Measurements from ENCODE around the gene MC1R. TPM values are rescaled to one million over a fixed set of nuclear protein-coding genes. Genes with fewer than 3 reads are reported as not detected.

Gene MC1R
- polyA plus RNA-seq, 3 donors: 0.21 to 3.9 TPM; not detected in 1

DNA sequence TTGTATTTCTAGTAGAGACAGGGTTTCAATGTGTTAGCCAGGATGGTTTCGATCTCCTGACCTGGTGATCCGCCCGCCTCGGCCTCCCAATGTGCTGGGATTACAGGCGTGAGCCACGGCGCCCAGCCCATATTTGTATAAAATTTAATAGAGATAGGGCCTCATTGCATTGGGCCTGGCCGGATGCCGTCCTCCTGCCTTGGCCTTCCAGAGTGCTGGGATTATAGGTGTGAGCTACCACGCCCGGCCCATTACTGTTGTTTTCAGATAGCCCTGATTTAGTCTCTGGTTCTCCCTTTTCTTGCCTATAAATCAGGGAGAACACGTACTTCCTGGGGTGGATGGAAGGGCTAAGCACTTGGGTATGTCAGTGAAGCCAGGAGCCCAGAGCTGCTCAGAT lies 33.4 kb downstream of the MC1R start:
- Histone ChIP-seq H3K79me2 (ENCODE audit: insufficient read depth, low read length) (peaks cover 14% of the 10 kb centered on the region), H3K36me3 (replicated peaks in 1 of 2; ENCODE audit: control insufficient read depth in 1 of 2, insufficient read depth in 2 of 2, low read length in 2 of 2) (peaks cover 0 to 8% of the 10 kb centered on the region in 2 donors), H3K4me2 (replicated peaks; ENCODE audit: extremely low read depth, low read length, poor library complexity, severe bottlenecking) (no peak overlapping the region), H3K27ac (ENCODE audit: low read depth in 1 of 2, low read length in 2 of 2) (no peak overlapping the region), H3K4me1 (ENCODE audit: control insufficient read depth in 1 of 2, insufficient read depth in 2 of 2, low read length in 2 of 2) (peaks cover 53 to 64% of the 10 kb centered on the region in 2 donors), H3K9me3 (replicated peaks in 1 of 2; ENCODE audit: control insufficient read depth in 1 of 2, insufficient read depth in 1 of 2, low read length in 2 of 2) (peaks cover 0 to 5% of the 10 kb centered on the region in 2 donors), H4K20me1 (ENCODE audit: insufficient read depth, low read length) (peaks cover 25% of the 10 kb centered on the region), H3K4me3 (replicated peaks in 1 of 3; ENCODE audit: low read depth in 2 of 3, low read length in 3 of 3) (no peak overlapping the region), H3K27me3 (ENCODE audit: control insufficient read depth in 2 of 2, insufficient read depth in 2 of 2, low read length in 2 of 2) (peaks cover 7 to 16% of the 10 kb centered on the region in 2 donors), H3K9ac (ENCODE audit: insufficient read depth, low read length, poor library complexity, severe bottlenecking) (no peak overlapping the region), H2AFZ (ENCODE audit: insufficient read depth, low read depth, low read length, poor library complexity, severe bottlenecking) (no peak overlapping the region)
- TF ChIP-seq CTCF (IDR thresholded peaks at IDR 0.05): no peak
- peaks cover 24 to 46% of the 10 kb centered on the region in 2 donors for H3K36me3 Mint-ChIP-seq
- H3K27ac Mint-ChIP-seq: no peak overlapping the region
- H3K9me3 Mint-ChIP-seq: peaks cover 0 to 14% (median 2%) of the 10 kb centered on the region in 7 donors
- intact Hi-C loops (cut with micrococcal nuclease): no loop called here
- H3K4me3 Mint-ChIP-seq: no peak overlapping the region
- no peak for DNase-seq
- 100% methylated on average over 3 of the region's 12 CpGs for WGBS (ENCODE audit: insufficient coverage)
- peaks cover 14 to 31% (median 30%) of the 10 kb centered on the region in 3 donors for H3K27me3 Mint-ChIP-seq (ENCODE audit: low read depth in 3 of 3)
- peaks cover 64% of the 10 kb centered on the region for H3K4me1 Mint-ChIP-seq

DNA sequence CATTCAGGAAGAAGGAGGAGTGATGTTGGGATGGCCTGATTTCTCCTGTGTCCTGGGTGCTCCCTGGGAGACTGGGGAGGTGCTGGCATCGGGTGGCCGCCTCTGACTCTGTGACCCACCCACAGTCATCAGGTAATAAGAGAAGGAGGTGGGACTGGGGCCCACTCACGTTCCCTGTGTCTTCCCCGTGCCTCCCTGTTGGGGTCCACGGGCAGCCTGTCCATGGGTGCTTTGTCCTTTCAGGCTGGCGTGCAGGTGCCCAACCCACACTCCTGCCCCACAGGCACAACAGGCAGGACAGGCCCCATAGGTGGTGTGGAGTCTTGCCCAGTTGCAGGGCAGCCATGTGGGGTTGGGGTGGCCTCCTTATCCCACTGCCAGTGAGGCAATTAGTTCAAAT lies 33.9 kb downstream of the MC1R start:
- H3K4me3 Mint-ChIP-seq: no peak overlapping the region
- Histone ChIP-seq H3K4me1 (ENCODE audit: control insufficient read depth in 1 of 2, insufficient read depth in 2 of 2, low read length in 2 of 2) (peaks cover 57 to 67% of the 10 kb centered on the region in 2 donors), H2AFZ (ENCODE audit: insufficient read depth, low read depth, low read length, poor library complexity, severe bottlenecking) (no peak overlapping the region), H3K4me2 (replicated peaks; ENCODE audit: extremely low read depth, low read length, poor library complexity, severe bottlenecking) (no peak overlapping the region), H3K36me3 (replicated peaks in 1 of 2; ENCODE audit: control insufficient read depth in 1 of 2, insufficient read depth in 2 of 2, low read length in 2 of 2) (peaks cover 0 to 8% of the 10 kb centered on the region in 2 donors), H3K9me3 (replicated peaks in 1 of 2; ENCODE audit: control insufficient read depth in 1 of 2, insufficient read depth in 1 of 2, low read length in 2 of 2) (peaks cover 0 to 3% of the 10 kb centered on the region in 2 donors), H4K20me1 (ENCODE audit: insufficient read depth, low read length) (peaks cover 25% of the 10 kb centered on the region), H3K27ac (ENCODE audit: low read depth in 1 of 2, low read length in 2 of 2) (no peak overlapping the region), H3K79me2 (ENCODE audit: insufficient read depth, low read length) (peaks cover 18% of the 10 kb centered on the region), H3K9ac (ENCODE audit: insufficient read depth, low read length, poor library complexity, severe bottlenecking) (no peak overlapping the region), H3K4me3 (replicated peaks in 1 of 3; ENCODE audit: low read depth in 2 of 3, low read length in 3 of 3) (no peak overlapping the region), H3K27me3 (ENCODE audit: control insufficient read depth in 2 of 2, insufficient read depth in 2 of 2, low read length in 2 of 2) (peaks cover 3 to 11% of the 10 kb centered on the region in 2 donors)
- DNase-seq: no peak
- intact Hi-C loops (cut with micrococcal nuclease): no loop called here
- H3K36me3 Mint-ChIP-seq: peaks cover 24 to 46% of the 10 kb centered on the region in 2 donors
- H3K27me3 Mint-ChIP-seq (ENCODE audit: low read depth in 3 of 3): peaks cover 9 to 26% (median 25%) of the 10 kb centered on the region in 3 donors
- WGBS (ENCODE audit: insufficient coverage): 100% methylated on average over 2 of the region's 6 CpGs
- no peak for TF ChIP-seq CTCF (IDR thresholded peaks at IDR 0.05)
- H3K4me1 Mint-ChIP-seq: peaks cover 67% of the 10 kb centered on the region
- H3K9me3 Mint-ChIP-seq: peaks cover 0 to 14% (median 2%) of the 10 kb centered on the region in 7 donors
- no peak overlapping the region for H3K27ac Mint-ChIP-seq

Data from CD14-positive monocyte (primary cell).